Activated CD8-positive, alpha-beta memory T cell treated with anti-CD3 and anti-CD28 coated beads for 24 hours (primary cell): Measurements from ENCODE around the gene SNAI3.

Experiments
- DNase-seq: peaks from one replicate; pipeline ENCODE4 v3.0.0-alpha.2; 2020

Gene SNAI3

GRCh38 chr16:88649195-88649923 is 36.9 kb downstream of the SNAI3 start:
- DNase-seq: no peak

GRCh38 chr16:88647178-88648070 is 38.9 kb downstream of the SNAI3 start:
- no peak for DNase-seq

DNA sequence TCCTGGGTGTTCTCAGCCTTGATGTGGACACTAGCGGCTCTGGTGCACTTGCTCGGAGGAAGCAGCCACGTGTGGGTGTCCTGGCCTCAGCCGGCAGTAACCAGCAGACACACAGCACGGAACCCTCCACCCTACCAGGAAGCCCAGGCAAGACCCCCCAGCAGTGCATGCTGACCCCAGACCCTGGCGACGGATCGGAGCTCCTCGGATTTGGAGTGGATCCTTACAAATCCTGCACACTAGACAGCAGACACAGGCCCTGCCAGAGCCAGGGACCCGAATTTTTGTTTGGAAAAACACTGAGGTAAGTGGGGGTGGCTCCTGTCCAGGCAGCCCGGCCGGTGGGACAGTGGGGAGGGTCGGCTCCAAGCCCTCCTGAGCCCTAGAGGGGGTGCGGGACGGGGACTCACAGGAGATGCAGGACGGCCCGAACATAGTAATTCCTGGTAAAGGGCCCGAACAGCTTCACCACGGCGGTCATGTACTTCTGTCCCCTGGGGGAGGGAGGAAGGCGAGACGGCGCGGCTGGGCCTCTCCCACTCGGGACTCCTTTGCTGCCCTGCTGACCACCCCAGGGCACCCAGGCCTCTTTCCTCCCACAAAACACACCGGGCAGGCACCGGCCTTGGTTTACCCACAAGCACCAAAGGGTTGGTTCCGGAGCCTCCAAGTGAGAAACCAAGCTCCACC is 39.8 kb downstream of the SNAI3 start:
- no peak for DNase-seq

GRCh38 chr16:88645941-88646340 is 40.4 kb downstream of the SNAI3 start:
- no peak for DNase-seq

DNA sequence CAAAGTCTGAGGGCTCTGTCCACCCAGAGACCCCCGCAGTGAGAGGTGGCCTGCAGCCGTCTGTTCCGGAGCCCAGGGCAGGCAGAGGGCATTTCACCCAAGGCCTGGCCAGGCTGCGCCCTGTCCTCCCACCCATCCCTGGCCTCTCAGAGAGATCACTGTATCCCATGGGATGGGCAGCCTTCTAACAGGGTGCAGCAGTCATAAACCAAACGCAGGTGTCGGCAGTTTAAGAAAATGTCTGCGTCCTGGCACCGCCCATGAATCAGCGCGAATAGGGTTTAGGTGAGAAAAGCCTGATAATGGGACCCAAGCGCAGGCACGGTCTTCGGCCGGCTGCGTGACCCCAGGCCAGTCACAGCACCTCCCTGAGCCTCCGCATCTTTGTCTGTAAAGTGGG is 40.9 kb downstream of the SNAI3 start:
- DNase-seq: no peak

DNA sequence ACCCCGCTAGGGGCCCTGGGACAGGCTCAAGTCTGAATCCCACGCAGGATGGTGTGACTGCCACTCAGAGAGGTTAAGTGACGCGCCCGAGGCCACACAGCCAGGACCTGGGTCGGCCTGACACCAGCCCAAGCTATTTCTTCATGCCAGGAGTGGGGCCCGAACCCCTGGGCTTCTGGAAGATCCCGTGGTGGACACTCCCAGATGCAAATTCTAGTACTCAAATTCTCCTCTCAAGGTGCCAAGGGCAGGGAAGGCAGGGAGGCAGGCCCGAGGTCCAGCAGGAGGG is 42.7 kb downstream of the SNAI3 start:
- no peak for DNase-seq

- no peak for DNase-seq
These were observed 43.2 kb downstream of the SNAI3 start for GRCh38 chr16:88642881-88643643.

GRCh38 chr16:88640498-88641247 is 45.6 kb downstream of the SNAI3 start:
- no peak for DNase-seq

GRCh38 chr16:88640039-88640495 is 46.2 kb downstream of the SNAI3 start:
- no peak for DNase-seq

GRCh38 chr16:88639231-88640038 is 46.9 kb downstream of the SNAI3 start:
- DNase-seq: no peak

DNA sequence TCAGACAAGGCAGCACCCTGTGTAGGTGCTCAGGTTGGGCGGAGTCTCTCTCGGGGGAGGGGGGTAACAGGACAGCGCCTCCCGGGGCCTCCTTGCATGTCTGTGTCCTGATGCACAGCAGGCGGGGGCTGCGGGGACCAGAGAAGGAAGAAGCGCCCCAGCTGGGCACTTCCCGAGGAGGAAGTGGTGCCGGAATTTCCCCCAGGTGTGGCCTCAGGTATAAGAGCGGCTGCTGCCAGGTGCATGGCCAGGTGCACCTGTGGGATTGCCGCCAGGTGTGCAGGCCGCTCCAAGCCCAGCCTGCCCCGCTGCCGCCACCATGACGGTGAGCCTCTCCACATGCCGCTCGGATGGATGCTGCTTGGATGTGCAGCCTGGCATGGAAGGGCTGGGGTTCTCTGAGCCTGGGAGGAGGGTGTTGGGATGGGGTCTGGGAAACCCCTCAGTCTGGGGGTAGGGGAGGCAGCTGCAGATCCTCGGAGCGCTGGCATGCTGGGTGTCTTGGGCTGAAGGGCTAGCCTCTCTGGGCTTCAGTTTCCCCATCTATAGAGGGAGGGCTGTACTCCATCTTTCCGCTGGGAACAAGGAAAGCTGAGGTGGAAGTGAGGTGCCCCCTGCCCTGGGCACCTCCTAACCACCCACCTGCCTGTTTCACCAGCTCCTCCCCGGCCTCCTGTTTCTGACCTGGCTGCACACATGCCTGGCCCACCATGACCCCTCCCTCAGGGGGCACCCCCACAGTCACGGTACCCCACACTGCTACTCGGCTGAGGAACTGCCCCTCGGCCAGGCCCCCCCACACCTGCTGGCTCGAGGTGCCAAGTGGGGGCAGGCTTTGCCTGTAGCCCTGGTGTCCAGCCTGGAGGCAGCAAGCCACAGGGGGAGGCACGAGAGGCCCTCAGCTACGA is 47.7 kb downstream of the SNAI3 start, which contains the start of gene IL17C:
Gene IL17C, plus strand, starts transcription at position 250 of the 908 bp plus-strand sequence. Its CDS starts 70 bp downstream, at position 320.
- no peak for DNase-seq

- peak; percentile 67 for DNase-seq
These were observed 49.6 kb downstream of the SNAI3 start for GRCh38 chr16:88636488-88637265.

DNA sequence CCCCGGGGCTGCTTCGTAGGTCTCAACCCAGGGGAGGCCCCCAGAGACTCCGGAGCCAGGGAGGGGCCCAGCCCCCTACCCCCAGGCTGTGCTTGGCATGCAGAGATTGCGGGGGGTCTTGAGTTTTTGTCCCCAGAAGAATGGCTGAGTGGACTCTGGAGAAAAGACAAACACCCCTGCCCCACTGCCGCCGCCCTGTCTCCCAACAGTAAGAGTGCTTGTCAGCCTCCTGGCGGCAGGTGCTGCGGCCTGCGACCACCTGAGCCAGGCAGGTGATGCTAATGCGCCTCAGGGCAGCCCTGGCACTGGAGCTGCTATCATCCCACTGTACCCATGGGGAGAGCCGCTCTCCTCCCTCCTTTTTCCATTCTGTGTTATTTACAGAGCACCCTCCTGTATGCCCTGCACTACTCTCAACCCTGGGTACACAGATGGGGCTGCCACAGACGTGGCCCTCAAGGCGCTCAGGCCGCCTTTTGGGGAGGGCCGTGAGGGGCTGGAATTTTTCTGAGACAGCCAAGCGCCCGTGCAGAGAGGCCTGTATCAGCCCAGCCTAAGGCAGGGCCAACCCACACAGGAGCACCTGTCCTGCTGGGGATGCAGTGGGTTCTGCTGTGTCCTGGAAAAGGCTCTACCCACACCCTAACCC is 50.5 kb downstream of the SNAI3 start:
- no peak for DNase-seq

GRCh38 chr16:88634994-88635670 is 51.2 kb downstream of the SNAI3 start:
- no peak for DNase-seq

GRCh38 chr16:88634141-88634993 is 51.9 kb downstream of the SNAI3 start:
- DNase-seq: peak; percentile 80

DNA sequence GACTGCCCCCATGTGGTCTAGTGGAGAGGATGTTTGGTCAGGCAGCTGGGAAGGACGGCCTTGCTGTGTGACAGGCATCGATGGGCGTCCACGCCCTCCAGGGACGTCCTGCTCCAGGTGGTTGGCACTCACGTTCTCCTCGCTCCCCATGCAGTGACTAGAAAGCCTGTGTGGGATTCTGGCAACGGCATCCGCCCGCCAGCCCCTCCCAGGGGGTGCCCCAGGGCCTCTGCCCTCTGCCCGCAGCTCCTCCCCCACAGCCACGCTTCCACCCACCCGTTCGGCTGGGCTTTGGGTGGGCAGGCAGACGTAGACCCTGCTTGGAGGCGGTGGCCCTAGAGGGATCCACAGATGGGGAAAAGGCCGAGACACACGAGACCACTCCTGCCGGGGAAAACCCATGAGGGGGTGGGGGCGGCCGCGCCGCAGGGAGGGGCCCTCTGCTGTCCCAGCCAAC is 52.6 kb downstream of the SNAI3 start:
- no peak for DNase-seq

DNA sequence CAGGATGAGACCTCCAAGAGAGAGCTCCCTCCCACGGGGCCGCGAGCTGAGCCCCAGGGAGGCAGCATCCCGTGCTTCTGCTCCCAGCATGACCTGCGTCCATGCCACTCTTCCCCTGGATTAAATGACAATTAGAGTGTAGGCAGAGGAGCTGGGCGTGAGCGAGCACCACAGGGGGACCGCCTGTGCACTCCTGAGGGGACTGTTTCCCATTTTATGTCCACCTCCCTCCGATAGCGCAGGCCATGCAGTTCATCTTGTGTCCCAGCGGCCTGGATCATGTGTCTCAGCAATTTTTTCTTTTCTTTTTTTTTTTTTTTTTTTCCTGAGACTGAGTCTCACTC is 53.7 kb downstream of the SNAI3 start:
- DNase-seq: no peak
